Endothelial cell (in vitro differentiated cells): ENCODE results near the gene ARHGAP19. TPM values are rescaled to one million over a fixed set of nuclear protein-coding genes. Genes with fewer than 3 reads are reported as not detected.
A peak's percentile ranks its signal among the peaks of the same experiment; 100 is the strongest.

Experiments used
- DNase-seq: peaks from one replicate; pipeline ENCODE4 v3.0.0; 2021; ENCODE audit warnings: low spot score
- H3K27ac Mint-ChIP-seq: one replicate; pipeline ENCODE4 v1.8.0; 2021; ENCODE audit warnings: mixed read lengths, inconsistent platforms; ENCODE audit not compliant: unreplicated experiment
- H3K27me3 Mint-ChIP-seq: one replicate; pipeline ENCODE4 v1.8.0; 2021; ENCODE audit warnings: mild to moderate bottlenecking, moderate library complexity, mixed read lengths, inconsistent platforms; ENCODE audit not compliant: unreplicated experiment
- H3K36me3 Mint-ChIP-seq: one replicate; pipeline ENCODE4 v1.8.0; 2021; ENCODE audit warnings: mild to moderate bottlenecking, low read depth, mixed read lengths, inconsistent platforms; ENCODE audit not compliant: unreplicated experiment
- H3K4me1 Mint-ChIP-seq: one replicate; pipeline ENCODE4 v1.8.0; 2021; ENCODE audit warnings: mild to moderate bottlenecking, mixed read lengths, inconsistent platforms; ENCODE audit not compliant: unreplicated experiment
- H3K4me3 Mint-ChIP-seq: one replicate; pipeline ENCODE4 v1.8.0; 2021; ENCODE audit warnings: mild to moderate bottlenecking, mixed read lengths, inconsistent platforms; ENCODE audit not compliant: unreplicated experiment
- H3K9me3 Mint-ChIP-seq: one replicate; pipeline ENCODE4 v1.8.0; 2021; ENCODE audit warnings: mixed read lengths, inconsistent platforms; ENCODE audit not compliant: unreplicated experiment
- CTCF ChIP-seq: fragments of 200-600 bp; sonication (generic); IDR thresholded peaks from one replicate; pipeline ENCODE4 v1.5.0; 2021; ENCODE audit warnings: antibody characterized with exemption; ENCODE audit not compliant: unreplicated experiment
- total RNA-seq: library from RNA; stranded (reverse); fragmentation: NEBNext Ultra II Directional; extraction: Animal tissue kit (Norgen Biotek cat#: 25700); gene quantifications from one replicate; pipeline ENCODE4 v1.2.1, GENCODE V29; 2021; ENCODE audit not compliant: unreplicated experiment

ARHGAP19 gene
- total RNA-seq, 1 donor from 2014 or later = 19.8 TPM

- Mint-ChIP-seq H3K27me3 (peaks cover 30% of the 10 kb centered on the region), H3K9me3 (no peaks in the 10 kb centered on the region), H3K4me3 (peak overlapping the region; percentile 86), H3K27ac (peak overlapping the region; percentile 72), H3K4me1 (peaks cover 31% of the 10 kb centered on the region), H3K36me3 (no peaks in the 10 kb centered on the region)
- no peak for TF ChIP-seq CTCF
- DNase-seq = no peak
These were observed 29.4 kb upstream of the ARHGAP19 start for GRCh38 chr10:97321804-97322190.

GRCh38 chr10:97321032-97321803 lies 28.8 kb upstream of the ARHGAP19 start:
- Mint-ChIP-seq H3K4me3 (peak overlapping the region; percentile 86), H3K9me3 (no peaks in the 10 kb centered on the region), H3K27ac (peak overlapping the region; percentile 72), H3K27me3 (peaks cover 26% of the 10 kb centered on the region), H3K4me1 (peaks cover 31% of the 10 kb centered on the region), H3K36me3 (no peaks in the 10 kb centered on the region)
- peak; percentile 60 for DNase-seq
- no peak for TF ChIP-seq CTCF

GRCh38 chr10:97320480-97321031 lies 28.1 kb upstream of the ARHGAP19 start:
- Mint-ChIP-seq H3K27me3 (peaks cover 26% of the 10 kb centered on the region), H3K27ac (peak overlapping the region; percentile 72), H3K4me1 (peaks cover 31% of the 10 kb centered on the region), H3K9me3 (no peaks in the 10 kb centered on the region), H3K36me3 (no peaks in the 10 kb centered on the region), H3K4me3 (peak overlapping the region; percentile 86)
- no peak for DNase-seq
- no peak for TF ChIP-seq CTCF

GRCh38 chr10:97319671-97320479 lies 27.4 kb upstream of the ARHGAP19 start:
- Mint-ChIP-seq H3K27me3 (peaks cover 26% of the 10 kb centered on the region), H3K4me3 (peak overlapping the region; percentile 86), H3K9me3 (no peaks in the 10 kb centered on the region), H3K4me1 (peaks cover 31% of the 10 kb centered on the region), H3K27ac (peak overlapping the region; percentile 72), H3K36me3 (no peaks in the 10 kb centered on the region)
- DNase-seq = peak; percentile 65
- no peak for TF ChIP-seq CTCF
